PC-9 (cell line): ENCODE data around the gene LDHAL6B. TPM values are rescaled to one million over a fixed set of nuclear protein-coding genes. Genes with fewer than 3 reads are reported as not detected.

Source experiments
- BruUV-seq: library from RNA; stranded (reverse); fragments of 400-500 nt; replicated peaks from 2 replicates; lab custom pipeline; 2021; lab: Mats Ljungman, UMichigan
- CTCF ChIA-PET: fragments of 300-600 bp; sonication (Branson Sonifier 250); formaldehyde crosslinking; loops from one replicate; lab custom pipeline; 2022; ENCODE audit warnings: antibody characterized with exemption; lab: Charles Lee
- POLR2A ChIA-PET: fragments of 300-600 bp; sonication (Branson Sonifier 250); formaldehyde crosslinking; loops from one replicate; lab custom pipeline; 2022; ENCODE audit warnings: antibody characterized with exemption; ENCODE audit not compliant: unreplicated experiment; lab: Charles Lee
- DNase-seq, 2 experiments: peaks; one replicate each; pipeline versions ENCODE4 v3.0.0 to v3.0.0-alpha.2; 2015 to 2022; ENCODE audit warnings: mixed read lengths in 1 of 2
- H2AFZ ChIP-seq: fragments of 200-600 bp; sonication (generic); 2 replicates; pipeline ENCODE4 v1.8.1; 2017; ENCODE audit warnings: antibody characterized with exemption
- H3F3A ChIP-seq: fragments of 200-600 bp; sonication (generic); 2 replicates; pipeline ENCODE4 v1.8.1; 2017; ENCODE audit warnings: antibody characterized with exemption, mild to moderate bottlenecking, low read depth; ENCODE audit not compliant: insufficient read depth
- H3K27ac ChIP-seq: fragments of 200-600 bp; sonication (generic); 2 replicates; pipeline ENCODE4 v1.6.1; 2016; ENCODE audit warnings: mixed run types
- H3K27me3 ChIP-seq: fragments of 200-600 bp; sonication (generic); 2 replicates; pipeline ENCODE4 v1.6.1; 2016; ENCODE audit warnings: low read depth, mixed run types; ENCODE audit not compliant: insufficient read depth
- H3K36me3 ChIP-seq: fragments of 200-600 bp; sonication (generic); 2 replicates; pipeline ENCODE4 v1.6.1; 2016; ENCODE audit warnings: low read depth, mixed run types
- H3K4me1 ChIP-seq: fragments of 200-600 bp; sonication (generic); replicated peaks from 2 replicates; pipeline ENCODE4 v1.6.1; 2016; ENCODE audit warnings: mixed run types; ENCODE audit not compliant: insufficient read depth
- H3K4me2 ChIP-seq: fragments of 200-600 bp; sonication (generic); 2 replicates; pipeline ENCODE4 v1.6.1; 2017; ENCODE audit warnings: mixed run types
- H3K4me3 ChIP-seq: fragments of 200-600 bp; sonication (generic); 2 replicates; pipeline ENCODE4 v1.6.1; 2016; ENCODE audit warnings: mixed run types
- H3K79me2 ChIP-seq: fragments of 200-600 bp; sonication (generic); 2 replicates; pipeline ENCODE4 v1.6.1; 2017; ENCODE audit warnings: low read depth, mixed run types
- H3K9me2 ChIP-seq: fragments of 200-600 bp; sonication (generic); 2 replicates; pipeline ENCODE4 v1.8.1; 2017; ENCODE audit warnings: mild to moderate bottlenecking; ENCODE audit not compliant: insufficient read depth
- H3K9me3 ChIP-seq: fragments of 200-600 bp; sonication (generic); 2 replicates; pipeline ENCODE4 v1.8.1; 2016; ENCODE audit warnings: low read depth; ENCODE audit not compliant: insufficient read depth
- H4K20me1 ChIP-seq: fragments of 200-600 bp; sonication (generic); 2 replicates; pipeline ENCODE4 v1.8.1; 2017; ENCODE audit not compliant: insufficient read depth
- EZH2 ChIP-seq: fragments of 200-600 bp; sonication (generic); IDR thresholded peaks from 2 replicates; pipeline ENCODE4 v1.8.0; 2017; ENCODE audit warnings: antibody characterized with exemption, low read depth
- intact Hi-C: fragments of 100-400 bp; cut with micrococcal nuclease; formaldehyde crosslinking; loops from one replicate; pipeline ENCODE4 v1.10.0; 2022; ENCODE audit not compliant: unreplicated experiment
- total RNA-seq: library from RNA; stranded (reverse); gene quantifications from 2 replicates; pipeline ENCODE4 v1.2.3, GENCODE V29; 2021
- TF ChIP-seq, protein P1 (sequence below): fragments of 200-600 bp; sonication (generic); conservative IDR thresholded peaks from 2 replicates; pipeline ENCODE4 v1.6.1; 2017; ENCODE audit warnings: mixed run types, antibody characterized with exemption, mild to moderate bottlenecking, moderate library complexity

The LDHAL6B gene
- total RNA-seq, 1 experiment from 2014 or later = not detected

DNA sequence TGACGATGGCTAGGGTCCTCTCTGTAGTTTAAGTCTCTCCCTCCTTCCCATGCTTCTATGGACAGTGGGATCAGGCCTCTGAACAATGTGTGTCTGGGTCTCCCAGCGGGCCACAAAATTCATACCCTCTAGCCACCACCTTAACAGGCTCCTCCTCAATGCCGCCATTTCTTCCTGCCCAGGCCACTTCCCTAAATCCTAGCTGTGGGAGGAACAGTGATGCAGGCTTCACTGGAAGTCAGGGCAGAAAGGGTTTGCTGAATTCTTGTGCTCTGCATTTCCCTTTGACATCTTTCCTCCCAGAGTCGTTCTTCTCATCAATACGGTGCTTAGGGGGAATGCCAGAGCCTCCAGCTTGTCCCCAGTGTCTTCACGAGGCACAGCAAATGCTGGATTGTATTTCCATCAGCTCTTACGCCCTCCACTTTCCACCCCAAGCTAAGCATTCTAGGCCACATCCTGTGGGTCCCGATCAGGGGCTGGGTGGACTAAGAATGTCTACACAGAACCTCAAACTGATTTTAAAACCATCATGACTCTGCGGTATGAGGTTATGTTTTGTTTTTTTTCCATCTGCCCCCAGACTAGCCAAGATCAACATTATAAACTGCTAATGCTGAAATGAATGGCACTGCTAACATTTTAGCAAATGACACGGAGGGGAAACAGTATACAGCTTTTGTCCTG, 11.9 kb upstream of the LDHAL6B start:
- H3K27me3 ChIP-seq = no peaks in the 10 kb centered on the region
- no peak overlapping the region for H3K4me2 ChIP-seq
- H3K27ac ChIP-seq = no peak overlapping the region
- DNase-seq = no peak
- H3K36me3 ChIP-seq = peaks cover 27% of the 10 kb centered on the region
- no peak overlapping the region for H3K4me3 ChIP-seq
- TF ChIP-seq, protein P1, sequence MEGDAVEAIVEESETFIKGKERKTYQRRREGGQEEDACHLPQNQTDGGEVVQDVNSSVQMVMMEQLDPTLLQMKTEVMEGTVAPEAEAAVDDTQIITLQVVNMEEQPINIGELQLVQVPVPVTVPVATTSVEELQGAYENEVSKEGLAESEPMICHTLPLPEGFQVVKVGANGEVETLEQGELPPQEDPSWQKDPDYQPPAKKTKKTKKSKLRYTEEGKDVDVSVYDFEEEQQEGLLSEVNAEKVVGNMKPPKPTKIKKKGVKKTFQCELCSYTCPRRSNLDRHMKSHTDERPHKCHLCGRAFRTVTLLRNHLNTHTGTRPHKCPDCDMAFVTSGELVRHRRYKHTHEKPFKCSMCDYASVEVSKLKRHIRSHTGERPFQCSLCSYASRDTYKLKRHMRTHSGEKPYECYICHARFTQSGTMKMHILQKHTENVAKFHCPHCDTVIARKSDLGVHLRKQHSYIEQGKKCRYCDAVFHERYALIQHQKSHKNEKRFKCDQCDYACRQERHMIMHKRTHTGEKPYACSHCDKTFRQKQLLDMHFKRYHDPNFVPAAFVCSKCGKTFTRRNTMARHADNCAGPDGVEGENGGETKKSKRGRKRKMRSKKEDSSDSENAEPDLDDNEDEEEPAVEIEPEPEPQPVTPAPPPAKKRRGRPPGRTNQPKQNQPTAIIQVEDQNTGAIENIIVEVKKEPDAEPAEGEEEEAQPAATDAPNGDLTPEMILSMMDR = no peak
- no peak for TF ChIP-seq EZH2
- ChIA-PET POLR2A (no interaction called here), CTCF (no interaction called here)
- H3K79me2 ChIP-seq = peaks cover 8% of the 10 kb centered on the region; the same call in 1 of the 2 replicates
- intact Hi-C loops = no loop called here
- H3K4me1 ChIP-seq = peaks cover 34% of the 10 kb centered on the region
- H2AFZ ChIP-seq = no peak overlapping the region
- no TSS peak for BruUV-seq
- H3F3A ChIP-seq = peaks cover 36% of the 10 kb centered on the region
- H4K20me1 ChIP-seq = no peaks in the 10 kb centered on the region
- H3K9me3 ChIP-seq = no peaks in the 10 kb centered on the region
- H3K9me2 ChIP-seq = no peaks in the 10 kb centered on the region

DNA sequence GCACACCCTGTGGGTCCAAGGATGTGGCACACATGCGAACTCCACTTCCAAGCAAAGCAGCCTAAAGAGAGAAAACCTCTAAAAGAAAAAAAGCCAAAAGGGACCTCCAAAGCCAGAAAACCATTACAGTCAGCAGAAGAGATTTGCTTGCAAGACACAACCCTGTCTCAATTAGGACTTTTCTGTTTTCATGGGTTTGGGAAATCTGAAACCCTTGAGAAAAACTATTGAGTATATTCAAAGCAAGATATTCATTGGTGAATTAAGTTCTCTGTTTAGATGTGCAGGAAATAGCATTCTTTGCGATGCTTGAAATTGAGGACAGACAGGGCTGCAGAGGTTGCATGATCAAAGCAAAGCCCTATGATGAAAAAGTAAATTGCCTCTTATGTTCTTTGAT, 10.2 kb upstream of the LDHAL6B start:
- no peak overlapping the region for H2AFZ ChIP-seq
- no peak overlapping the region for H3K4me3 ChIP-seq
- intact Hi-C loops = no loop called here
- POLR2A ChIA-PET = no interaction called here
- no peak overlapping the region; the same call in 1 of the 2 replicates for H3K27ac ChIP-seq
- no peak for DNase-seq
- peaks cover 22% of the 10 kb centered on the region for H3K36me3 ChIP-seq
- no peaks in the 10 kb centered on the region for H3K9me3 ChIP-seq
- H3K27me3 ChIP-seq = no peaks in the 10 kb centered on the region
- TF ChIP-seq, protein P1 = no peak
- TF ChIP-seq EZH2 = no peak
- CTCF ChIA-PET = no interaction called here
- no peak overlapping the region for H3K4me2 ChIP-seq
- H3K79me2 ChIP-seq = no peaks in the 10 kb centered on the region
- H3F3A ChIP-seq = peaks cover 33% of the 10 kb centered on the region
- no TSS peak for BruUV-seq
- H3K4me1 ChIP-seq = peaks cover 33% of the 10 kb centered on the region
- H4K20me1 ChIP-seq = no peaks in the 10 kb centered on the region
- no peaks in the 10 kb centered on the region for H3K9me2 ChIP-seq

DNA sequence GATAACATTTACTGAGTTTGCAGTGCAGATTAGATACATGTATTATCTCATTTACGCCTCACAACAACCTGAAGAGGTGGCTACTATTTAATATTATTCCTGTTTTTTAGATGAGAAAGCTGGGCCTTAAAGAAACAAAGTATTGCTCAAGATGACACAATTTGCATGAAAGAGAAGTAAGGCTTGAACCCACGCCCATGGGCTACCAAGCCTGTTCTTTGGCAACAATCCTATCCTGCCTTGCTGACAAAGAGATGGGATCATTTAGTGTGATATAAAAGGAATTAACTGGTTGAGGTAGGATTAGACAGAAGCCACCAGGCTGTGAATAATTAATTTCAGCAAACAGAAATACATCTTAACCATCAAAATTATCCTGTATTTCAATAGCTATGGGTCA, 9.2 kb upstream of the LDHAL6B start:
- CTCF ChIA-PET = no interaction called here
- POLR2A ChIA-PET = no interaction called here
- TF ChIP-seq, protein P1 = no peak
- no peak for TF ChIP-seq EZH2
- DNase-seq = no peak
- Histone ChIP-seq H3K4me2 (no peak overlapping the region), H3K9me2 (no peaks in the 10 kb centered on the region), H3K79me2 (no peaks in the 10 kb centered on the region), H3K4me1 (peaks cover 26% of the 10 kb centered on the region), H3K36me3 (peaks cover 28% of the 10 kb centered on the region), H3K9me3 (no peaks in the 10 kb centered on the region), H3K27ac (no peak overlapping the region), H2AFZ (no peak overlapping the region), H3K27me3 (no peaks in the 10 kb centered on the region), H4K20me1 (no peaks in the 10 kb centered on the region), H3K4me3 (no peak overlapping the region), H3F3A (peaks cover 25% of the 10 kb centered on the region)
- no TSS peak for BruUV-seq
- intact Hi-C loops = no loop called here
